HEK293 (cell line): ENCODE results near the gene TSPAN17.
A peak's percentile ranks its signal among the peaks of the same experiment; 100 is the strongest.

Experiments
- GLI2 ChIP-seq: fragments of 450-650 bp; formaldehyde crosslinking; IDR thresholded peaks from 2 replicates; pipeline ENCODE4; 2017; ENCODE audit warnings: missing biosample characterization, missing genetic modification characterization, low read depth, borderline replicate concordance
- HOXA7 ChIP-seq: sonication (generic); formaldehyde crosslinking; IDR thresholded peaks from 2 replicates; pipeline ENCODE4 v1.8.1; 2022; ENCODE audit warnings: missing genetic modification reagents, borderline replicate concordance
- HOXC10 ChIP-seq: sonication (generic); formaldehyde crosslinking; IDR thresholded peaks from 2 replicates; pipeline ENCODE4 v1.8.1; 2023; ENCODE audit warnings: mild to moderate bottlenecking, missing genetic modification reagents
- INSM2 ChIP-seq: fragments of 450-650 bp; formaldehyde crosslinking; IDR thresholded peaks from 2 replicates; pipeline ENCODE4 v1.5.1; 2016; ENCODE audit warnings: missing biosample characterization, missing genetic modification characterization
- KLF1 ChIP-seq: fragments of 450-650 bp; formaldehyde crosslinking; IDR thresholded peaks from 2 replicates; pipeline ENCODE4 v1.5.1; 2016; ENCODE audit warnings: missing biosample characterization, missing genetic modification characterization
- KLF8 ChIP-seq: fragments of 450-650 bp; formaldehyde crosslinking; IDR thresholded peaks from 2 replicates; pipeline ENCODE4 v1.5.1; 2016; ENCODE audit warnings: missing biosample characterization, missing genetic modification characterization
- OVOL3 ChIP-seq: fragments of 450-650 bp; formaldehyde crosslinking; IDR thresholded peaks from 2 replicates; pipeline ENCODE4 v1.5.1; 2016; ENCODE audit warnings: missing biosample characterization, missing genetic modification characterization
- TRIM28 ChIP-seq: IDR thresholded peaks from 2 replicates; pipeline ENCODE4 v1.6.1; 2011; ENCODE audit warnings: low read length, control low read depth, borderline replicate concordance
- YY1 ChIP-seq: fragments of 450-650 bp; formaldehyde crosslinking; IDR thresholded peaks from 2 replicates; pipeline ENCODE4 v1.5.1; 2018; ENCODE audit warnings: missing biosample characterization, missing genetic modification characterization
- ZBTB21 ChIP-seq: fragments of 450-650 bp; formaldehyde crosslinking; IDR thresholded peaks from 2 replicates; pipeline ENCODE4 v1.5.1; 2017; ENCODE audit warnings: missing biosample characterization, missing genetic modification characterization
- ZBTB8A ChIP-seq: fragments of 450-650 bp; formaldehyde crosslinking; IDR thresholded peaks from 2 replicates; pipeline ENCODE4 v1.5.1; 2016; ENCODE audit warnings: missing biosample characterization, missing genetic modification characterization
- ZFHX2 ChIP-seq: fragments of 450-650 bp; formaldehyde crosslinking; conservative IDR thresholded peaks from 2 replicates; pipeline ENCODE4 v1.5.1; 2016; ENCODE audit warnings: missing biosample characterization, missing genetic modification characterization
- ZNF10 ChIP-seq: fragments of 450-650 bp; formaldehyde crosslinking; IDR thresholded peaks from 2 replicates; pipeline ENCODE4 v1.5.1; 2017; ENCODE audit warnings: missing biosample characterization, missing genetic modification characterization
- ZNF112 ChIP-seq: fragments of 450-650 bp; formaldehyde crosslinking; IDR thresholded peaks from 2 replicates; pipeline ENCODE4 v1.5.0; 2017; ENCODE audit warnings: missing biosample characterization, missing genetic modification characterization
- ZNF175 ChIP-seq: fragments of 450-650 bp; formaldehyde crosslinking; IDR thresholded peaks from 2 replicates; pipeline ENCODE4 v1.5.1; 2016; ENCODE audit warnings: missing biosample characterization, missing genetic modification characterization
- ZNF184 ChIP-seq: fragments of 450-650 bp; IDR thresholded peaks from 2 replicates; pipeline ENCODE4 v1.5.1; 2018; ENCODE audit warnings: missing biosample characterization, mild to moderate bottlenecking, missing genetic modification characterization
- ZNF335 ChIP-seq: fragments of 450-650 bp; formaldehyde crosslinking; conservative IDR thresholded peaks from 2 replicates; pipeline ENCODE4 v1.5.1; 2016; ENCODE audit warnings: missing biosample characterization, missing genetic modification characterization
- ZNF391 ChIP-seq: fragments of 450-650 bp; formaldehyde crosslinking; IDR thresholded peaks from 2 replicates; pipeline ENCODE4 v1.5.1; 2016; ENCODE audit warnings: low read depth, missing biosample characterization, missing genetic modification characterization, borderline replicate concordance
- ZNF394 ChIP-seq: fragments of 450-650 bp; formaldehyde crosslinking; IDR thresholded peaks from 2 replicates; pipeline ENCODE4 v1.5.1; 2016; ENCODE audit warnings: missing biosample characterization, missing genetic modification characterization, mild to moderate bottlenecking, moderate library complexity, borderline replicate concordance
- ZNF404 ChIP-seq: fragments of 450-650 bp; formaldehyde crosslinking; IDR thresholded peaks from 2 replicates; pipeline ENCODE4 v1.5.1; 2017; ENCODE audit warnings: missing biosample characterization, missing genetic modification characterization
- ZNF423 ChIP-seq: fragments of 450-650 bp; formaldehyde crosslinking; IDR thresholded peaks from 2 replicates; pipeline ENCODE4 v1.5.1; 2016; ENCODE audit warnings: missing biosample characterization, missing genetic modification characterization
- ZNF426 ChIP-seq: fragments of 450-650 bp; formaldehyde crosslinking; IDR thresholded peaks from 2 replicates; pipeline ENCODE4 v1.5.1; 2017; ENCODE audit warnings: missing biosample characterization, missing genetic modification characterization, mild to moderate bottlenecking, inconsistent platforms, moderate library complexity
- ZNF501 ChIP-seq: fragments of 450-650 bp; formaldehyde crosslinking; IDR thresholded peaks from 2 replicates; pipeline ENCODE4 v1.5.1; 2016; ENCODE audit warnings: missing biosample characterization, missing genetic modification characterization
- ZNF521 ChIP-seq: fragments of 450-650 bp; formaldehyde crosslinking; IDR thresholded peaks from 2 replicates; pipeline ENCODE4 v1.5.1; 2017; ENCODE audit warnings: missing biosample characterization, mild to moderate bottlenecking, missing genetic modification characterization
- ZNF561 ChIP-seq: fragments of 450-650 bp; IDR thresholded peaks from 2 replicates; pipeline ENCODE4 v1.5.1; 2018; ENCODE audit warnings: missing biosample characterization, missing genetic modification characterization, borderline replicate concordance
- ZNF571 ChIP-seq: fragments of 450-650 bp; formaldehyde crosslinking; IDR thresholded peaks from 2 replicates; pipeline ENCODE4 v1.5.0; 2017; ENCODE audit warnings: missing biosample characterization, missing genetic modification characterization
- ZNF600 ChIP-seq: fragments of 450-650 bp; formaldehyde crosslinking; IDR thresholded peaks from 2 replicates; pipeline ENCODE4 v1.5.1; 2016; ENCODE audit warnings: missing biosample characterization, missing genetic modification characterization
- ZNF645 ChIP-seq: fragments of 450-650 bp; formaldehyde crosslinking; IDR thresholded peaks from 2 replicates; pipeline ENCODE4; 2016; ENCODE audit warnings: missing biosample characterization, missing genetic modification characterization
- ZNF658 ChIP-seq: fragments of 450-650 bp; formaldehyde crosslinking; IDR thresholded peaks from 2 replicates; pipeline ENCODE4; 2016; ENCODE audit warnings: missing biosample characterization, missing genetic modification characterization
- ZNF670 ChIP-seq: fragments of 450-650 bp; formaldehyde crosslinking; IDR thresholded peaks from 2 replicates; pipeline ENCODE4 v1.5.1; 2016; ENCODE audit warnings: missing biosample characterization, missing genetic modification characterization, low read depth
- ZNF701 ChIP-seq: fragments of 450-650 bp; formaldehyde crosslinking; IDR thresholded peaks from 2 replicates; pipeline ENCODE4 v1.5.1; 2016; ENCODE audit warnings: missing biosample characterization, missing genetic modification characterization
- ZNF843 ChIP-seq: fragments of 450-650 bp; formaldehyde crosslinking; IDR thresholded peaks from 2 replicates; pipeline ENCODE4 v1.5.1; 2016; ENCODE audit warnings: missing biosample characterization, missing genetic modification characterization
- ZSCAN30 ChIP-seq: fragments of 450-650 bp; IDR thresholded peaks from 2 replicates; pipeline ENCODE4 v1.5.1; 2018; ENCODE audit warnings: missing biosample characterization, mild to moderate bottlenecking, missing genetic modification characterization, moderate library complexity
- TF ChIP-seq, protein P1 (sequence below): fragments of 450-650 bp; formaldehyde crosslinking; IDR thresholded peaks from 2 replicates; pipeline ENCODE4 v1.5.1; 2017; ENCODE audit warnings: missing biosample characterization, missing genetic modification characterization
- TF ChIP-seq, protein P2 (sequence below): fragments of 450-650 bp; formaldehyde crosslinking; conservative IDR thresholded peaks from 2 replicates; pipeline ENCODE4 v1.5.1; 2016; ENCODE audit warnings: low read depth, missing biosample characterization, missing genetic modification characterization

TSPAN17 gene

DNA sequence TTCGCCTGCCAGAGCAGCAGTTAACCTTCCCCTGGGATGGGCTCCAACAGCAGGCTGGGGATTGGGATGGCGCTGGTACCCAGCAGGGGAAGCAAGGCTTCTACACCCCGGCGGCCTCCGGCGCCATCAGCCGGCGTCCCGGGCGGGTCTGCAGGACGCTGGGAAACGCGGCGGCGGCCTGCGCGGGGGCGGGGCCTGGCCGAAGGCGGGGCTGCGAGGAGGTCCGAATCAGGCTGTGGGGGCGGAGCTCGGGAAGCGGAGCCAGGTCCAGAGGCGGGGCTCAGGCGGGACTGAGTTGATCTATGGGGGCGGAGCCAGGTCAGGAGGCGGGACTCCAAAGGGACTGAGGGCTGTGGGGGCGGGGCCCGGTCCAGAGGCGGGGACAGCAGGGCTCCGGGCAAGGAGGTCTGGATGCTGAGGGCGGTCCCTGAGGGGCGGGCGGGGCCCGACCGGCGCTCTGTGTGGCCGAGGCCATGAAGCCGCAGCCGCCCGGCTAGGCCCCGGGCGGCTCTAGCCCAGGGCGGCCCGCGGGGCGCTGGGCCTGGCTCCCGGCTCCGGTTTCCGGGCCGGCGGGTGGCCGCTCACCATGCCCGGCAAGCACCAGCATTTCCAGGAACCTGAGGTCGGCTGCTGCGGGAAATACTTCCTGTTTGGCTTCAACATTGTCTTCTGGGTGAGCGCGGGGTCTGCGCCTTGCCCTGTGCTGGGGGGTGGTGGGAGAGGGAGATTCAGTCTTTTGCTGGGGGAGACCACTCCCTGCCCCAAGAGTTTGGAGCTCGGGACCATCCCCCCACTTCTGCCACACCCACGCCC, at the start of gene TSPAN17 (continued):
- TF ChIP-seq KLF1 (tag by site-specific recombination) (peak; percentile 57; the same call in 1 of the 2 replicates), KLF8 (tag by site-specific recombination) (peak; percentile 23), ZNF701 (no peak), ZNF501 (tag by site-specific recombination) (no peak), ZBTB8A (peak; percentile 54), ZNF394 (tag by site-specific recombination) (no peak), ZNF175 (tag by site-specific recombination) (no peak), ZNF600 (no peak), HOXA7 (CRISPR knock-in tag) (no peak), ZSCAN30 (peak; percentile 80; the same call in 1 of the 2 replicates), ZNF561 (tag by site-specific recombination) (no peak; the same call in 1 of the 2 replicates), ZNF404 (tag by site-specific recombination) (no peak), ZNF645 (tag by site-specific recombination) (no peak), ZNF658 (tag by site-specific recombination) (no peak), YY1 (peak; percentile 31; the same call in 1 of the 2 replicates), ZFHX2 (tag by site-specific recombination) (peak; percentile 47; the same call in 1 of the 2 replicates), ZNF335 (tag by site-specific recombination) (peak; percentile 81), HOXC10 (CRISPR knock-in tag) (no peak), ZNF10 (peak; percentile 49; the same call in 1 of the 2 replicates), ZNF423 (no peak), ZBTB21 (tag by site-specific recombination) (no peak), ZNF521 (tag by site-specific recombination) (no peak), ZNF391 (tag by site-specific recombination) (no peak), ZNF184 (tag by site-specific recombination) (no peak), ZNF843 (tag by site-specific recombination) (no peak), TRIM28 (no peak), GLI2 (tag by site-specific recombination) (no peak), ZNF112 (tag by site-specific recombination) (no peak), INSM2 (tag by site-specific recombination) (no peak), ZNF670 (tag by site-specific recombination) (no peak), ZNF426 (tag by site-specific recombination) (no peak), OVOL3 (tag by site-specific recombination) (no peak), ZNF571 (tag by site-specific recombination) (no peak)
- TF ChIP-seq, protein P1, sequence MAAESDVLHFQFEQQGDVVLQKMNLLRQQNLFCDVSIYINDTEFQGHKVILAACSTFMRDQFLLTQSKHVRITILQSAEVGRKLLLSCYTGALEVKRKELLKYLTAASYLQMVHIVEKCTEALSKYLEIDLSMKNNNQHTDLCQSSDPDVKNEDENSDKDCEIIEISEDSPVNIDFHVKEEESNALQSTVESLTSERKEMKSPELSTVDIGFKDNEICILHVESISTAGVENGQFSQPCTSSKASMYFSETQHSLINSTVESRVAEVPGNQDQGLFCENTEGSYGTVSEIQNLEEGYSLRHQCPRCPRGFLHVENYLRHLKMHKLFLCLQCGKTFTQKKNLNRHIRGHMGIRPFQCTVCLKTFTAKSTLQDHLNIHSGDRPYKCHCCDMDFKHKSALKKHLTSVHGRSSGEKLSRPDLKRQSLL (tag by site-specific recombination), result peak; percentile 70
- TF ChIP-seq, protein P2, sequence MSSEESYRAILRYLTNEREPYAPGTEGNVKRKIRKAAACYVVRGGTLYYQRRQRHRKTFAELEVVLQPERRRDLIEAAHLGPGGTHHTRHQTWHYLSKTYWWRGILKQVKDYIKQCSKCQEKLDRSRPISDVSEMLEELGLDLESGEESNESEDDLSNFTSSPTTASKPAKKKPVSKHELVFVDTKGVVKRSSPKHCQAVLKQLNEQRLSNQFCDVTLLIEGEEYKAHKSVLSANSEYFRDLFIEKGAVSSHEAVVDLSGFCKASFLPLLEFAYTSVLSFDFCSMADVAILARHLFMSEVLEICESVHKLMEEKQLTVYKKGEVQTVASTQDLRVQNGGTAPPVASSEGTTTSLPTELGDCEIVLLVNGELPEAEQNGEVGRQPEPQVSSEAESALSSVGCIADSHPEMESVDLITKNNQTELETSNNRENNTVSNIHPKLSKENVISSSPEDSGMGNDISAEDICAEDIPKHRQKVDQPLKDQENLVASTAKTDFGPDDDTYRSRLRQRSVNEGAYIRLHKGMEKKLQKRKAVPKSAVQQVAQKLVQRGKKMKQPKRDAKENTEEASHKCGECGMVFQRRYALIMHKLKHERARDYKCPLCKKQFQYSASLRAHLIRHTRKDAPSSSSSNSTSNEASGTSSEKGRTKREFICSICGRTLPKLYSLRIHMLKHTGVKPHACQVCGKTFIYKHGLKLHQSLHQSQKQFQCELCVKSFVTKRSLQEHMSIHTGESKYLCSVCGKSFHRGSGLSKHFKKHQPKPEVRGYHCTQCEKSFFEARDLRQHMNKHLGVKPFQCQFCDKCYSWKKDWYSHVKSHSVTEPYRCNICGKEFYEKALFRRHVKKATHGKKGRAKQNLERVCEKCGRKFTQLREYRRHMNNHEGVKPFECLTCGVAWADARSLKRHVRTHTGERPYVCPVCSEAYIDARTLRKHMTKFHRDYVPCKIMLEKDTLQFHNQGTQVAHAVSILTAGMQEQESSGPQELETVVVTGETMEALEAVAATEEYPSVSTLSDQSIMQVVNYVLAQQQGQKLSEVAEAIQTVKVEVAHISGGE (tag by site-specific recombination), result no peak
